GM12865 (cell line): ENCODE measurements around the gene XRCC4.
"Not testable (repeated sequence)": the region's sequence is repeated elsewhere in the genome, so short reads cannot be mapped to it uniquely, and the experiment has no call there.

Source experiments
- DNase-seq: peaks from one replicate; pipeline ENCODE4 v3.0.0; 2010; ENCODE audit warnings: low read depth
- H3K4me3 ChIP-seq: 2 replicates; pipeline ENCODE4 v1.5.1; 2011; ENCODE audit warnings: mild to moderate bottlenecking, low read depth, low read length, control low read depth
- TF ChIP-seq, protein P1 (sequence below): IDR thresholded peaks from 2 replicates; pipeline ENCODE4 v1.5.1; 2011; ENCODE audit warnings: low read length, control low read depth, low read depth, inconsistent platforms; ENCODE audit not compliant: insufficient read depth; ENCODE audit errors: missing control alignments

Gene XRCC4

DNA sequence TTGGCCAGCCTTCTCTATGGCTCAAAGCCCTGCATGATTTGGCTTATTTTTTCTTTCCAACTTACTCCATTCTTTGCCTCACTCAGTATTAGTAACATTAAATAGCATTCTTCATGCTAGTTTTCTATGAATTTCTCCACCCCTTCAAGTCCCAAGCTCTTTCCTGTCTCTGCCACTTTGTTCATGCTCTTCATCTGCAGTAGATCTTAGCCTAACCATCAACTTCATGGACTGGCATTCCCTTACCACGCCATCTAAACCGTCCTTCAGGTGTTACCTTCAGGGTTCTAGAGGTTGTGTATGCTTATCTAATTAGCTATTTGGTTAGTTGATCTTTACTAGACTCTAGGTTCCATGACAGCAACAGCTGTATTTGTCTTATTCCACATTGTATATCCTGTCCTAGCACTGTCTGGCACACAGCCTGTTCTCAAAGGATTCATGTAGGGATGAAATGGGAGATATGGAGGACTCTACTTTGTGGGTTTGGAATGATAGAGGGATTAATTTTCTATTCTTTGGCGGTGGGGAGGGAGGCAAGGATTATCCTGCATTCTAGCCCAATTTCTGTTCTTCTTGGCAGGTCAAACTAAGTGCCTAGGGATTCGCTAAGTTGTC, 26.5 kb upstream of the XRCC4 start:
- TF ChIP-seq, protein P1, sequence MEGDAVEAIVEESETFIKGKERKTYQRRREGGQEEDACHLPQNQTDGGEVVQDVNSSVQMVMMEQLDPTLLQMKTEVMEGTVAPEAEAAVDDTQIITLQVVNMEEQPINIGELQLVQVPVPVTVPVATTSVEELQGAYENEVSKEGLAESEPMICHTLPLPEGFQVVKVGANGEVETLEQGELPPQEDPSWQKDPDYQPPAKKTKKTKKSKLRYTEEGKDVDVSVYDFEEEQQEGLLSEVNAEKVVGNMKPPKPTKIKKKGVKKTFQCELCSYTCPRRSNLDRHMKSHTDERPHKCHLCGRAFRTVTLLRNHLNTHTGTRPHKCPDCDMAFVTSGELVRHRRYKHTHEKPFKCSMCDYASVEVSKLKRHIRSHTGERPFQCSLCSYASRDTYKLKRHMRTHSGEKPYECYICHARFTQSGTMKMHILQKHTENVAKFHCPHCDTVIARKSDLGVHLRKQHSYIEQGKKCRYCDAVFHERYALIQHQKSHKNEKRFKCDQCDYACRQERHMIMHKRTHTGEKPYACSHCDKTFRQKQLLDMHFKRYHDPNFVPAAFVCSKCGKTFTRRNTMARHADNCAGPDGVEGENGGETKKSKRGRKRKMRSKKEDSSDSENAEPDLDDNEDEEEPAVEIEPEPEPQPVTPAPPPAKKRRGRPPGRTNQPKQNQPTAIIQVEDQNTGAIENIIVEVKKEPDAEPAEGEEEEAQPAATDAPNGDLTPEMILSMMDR: no peak
- H3K4me3 ChIP-seq: no peak overlapping the region
- no peak for DNase-seq

DNA sequence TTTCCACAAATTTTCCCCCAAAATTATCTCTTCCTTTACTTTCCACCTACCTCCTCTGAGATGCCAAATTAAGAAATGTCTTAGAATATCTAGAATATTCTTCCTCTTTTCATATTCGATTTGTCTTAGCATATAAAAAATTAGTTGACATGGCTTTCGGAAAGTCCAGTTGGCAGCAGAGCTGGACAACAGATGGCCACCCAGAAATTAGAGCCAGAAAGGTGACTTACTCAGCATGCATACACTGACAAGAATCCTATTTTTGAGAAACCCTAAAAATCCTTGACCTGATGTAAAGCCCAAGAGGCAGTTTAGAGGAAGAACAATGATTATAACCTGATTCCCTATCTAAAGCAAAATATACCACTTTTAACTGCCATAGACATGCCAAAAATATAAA, 22.2 kb upstream of the XRCC4 start:
- TF ChIP-seq, protein P1: no peak
- no peak for DNase-seq
- H3K4me3 ChIP-seq: no peak overlapping the region

DNA sequence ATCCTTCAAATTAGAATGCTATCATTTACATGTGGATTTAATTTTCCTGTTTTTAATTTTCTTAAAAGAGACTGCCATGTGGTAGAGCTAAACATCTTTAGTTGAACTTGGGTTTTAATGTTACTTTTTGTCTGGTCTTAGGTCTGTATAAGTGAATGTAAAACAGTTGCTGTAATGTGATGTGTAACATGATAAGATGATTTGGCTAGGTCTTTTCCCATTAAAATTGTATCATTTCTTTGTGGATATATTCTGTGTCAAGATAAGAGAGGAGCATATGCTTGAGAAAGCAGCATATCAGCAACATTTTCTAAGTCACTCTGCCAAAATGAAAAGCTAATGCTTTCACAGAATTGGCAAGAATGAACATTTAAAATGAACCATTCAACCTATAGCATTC, 18.6 kb upstream of the XRCC4 start:
- no peak for DNase-seq
- no peak overlapping the region for H3K4me3 ChIP-seq
- TF ChIP-seq, protein P1: no peak

DNA sequence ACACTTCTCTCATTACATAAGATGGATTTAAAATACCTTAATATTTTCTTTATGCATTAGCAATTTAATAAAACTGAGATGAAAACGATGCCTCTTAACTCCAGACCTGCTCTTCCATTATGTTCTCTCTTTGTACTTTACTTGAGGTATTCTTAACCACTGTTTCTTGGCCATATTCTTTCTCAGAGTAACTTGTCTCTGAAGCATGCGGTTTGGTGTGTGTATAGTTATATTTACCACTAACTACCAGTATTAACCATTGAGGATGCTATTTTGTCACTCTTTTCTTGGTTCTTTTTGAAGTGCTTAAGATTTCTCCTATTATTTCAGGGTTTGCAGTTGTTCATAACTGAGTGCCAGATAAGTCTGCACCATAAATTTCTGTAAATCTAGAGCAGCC, 18.0 kb upstream of the XRCC4 start:
- TF ChIP-seq, protein P1: no peak
- peak; percentile 18 for DNase-seq
- no peak overlapping the region for H3K4me3 ChIP-seq

DNA sequence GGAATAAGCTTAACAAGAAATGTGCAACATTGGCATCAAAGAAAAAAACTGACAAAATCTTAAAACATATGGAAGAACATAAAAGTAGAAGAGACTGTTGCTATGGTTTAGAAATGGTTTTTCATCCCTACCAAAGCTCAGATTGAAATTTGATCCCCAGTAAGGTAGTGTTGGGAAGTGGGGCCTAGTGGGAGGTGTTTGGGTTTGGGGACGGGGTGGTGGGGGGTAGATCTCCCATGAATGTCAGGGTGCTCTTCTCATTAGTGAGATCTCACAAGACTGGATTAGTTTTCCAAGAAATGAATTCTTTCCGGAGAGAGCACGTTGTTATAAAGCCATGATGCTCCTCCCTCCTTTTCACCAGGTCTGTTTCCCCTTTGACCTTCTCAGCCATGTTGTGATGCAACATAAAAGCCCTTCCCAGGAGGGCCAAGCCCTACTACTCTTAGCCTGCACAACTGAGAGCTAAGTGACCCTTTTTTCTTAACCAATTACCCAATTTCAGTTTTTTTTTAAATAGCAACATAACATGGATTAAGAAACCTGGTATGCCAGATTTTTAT, 10.7 kb upstream of the XRCC4 start:
- TF ChIP-seq, protein P1: no peak
- no peak for DNase-seq
- H3K4me3 ChIP-seq: no peak overlapping the region

DNA sequence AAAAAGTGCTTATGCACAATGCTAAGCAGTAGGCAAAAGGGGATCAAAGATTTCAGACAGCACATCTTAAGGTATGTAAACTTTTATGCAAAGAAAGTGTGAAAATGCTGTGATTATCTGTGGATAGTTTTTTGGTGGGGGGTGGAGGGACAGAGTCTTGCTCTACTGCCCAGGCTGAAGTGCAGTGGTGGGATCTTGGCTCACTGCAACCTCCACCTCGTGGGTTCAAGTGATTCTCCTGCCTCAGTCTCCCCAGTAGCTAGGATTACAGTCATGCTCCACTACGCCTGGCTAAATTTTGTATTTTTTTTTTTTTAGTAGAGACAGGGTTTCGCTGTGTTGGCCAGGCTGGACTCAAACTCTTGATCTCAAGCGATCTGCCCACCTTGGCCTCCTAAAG, 10.0 kb upstream of the XRCC4 start:
- not testable (repeated sequence) for DNase-seq

DNA sequence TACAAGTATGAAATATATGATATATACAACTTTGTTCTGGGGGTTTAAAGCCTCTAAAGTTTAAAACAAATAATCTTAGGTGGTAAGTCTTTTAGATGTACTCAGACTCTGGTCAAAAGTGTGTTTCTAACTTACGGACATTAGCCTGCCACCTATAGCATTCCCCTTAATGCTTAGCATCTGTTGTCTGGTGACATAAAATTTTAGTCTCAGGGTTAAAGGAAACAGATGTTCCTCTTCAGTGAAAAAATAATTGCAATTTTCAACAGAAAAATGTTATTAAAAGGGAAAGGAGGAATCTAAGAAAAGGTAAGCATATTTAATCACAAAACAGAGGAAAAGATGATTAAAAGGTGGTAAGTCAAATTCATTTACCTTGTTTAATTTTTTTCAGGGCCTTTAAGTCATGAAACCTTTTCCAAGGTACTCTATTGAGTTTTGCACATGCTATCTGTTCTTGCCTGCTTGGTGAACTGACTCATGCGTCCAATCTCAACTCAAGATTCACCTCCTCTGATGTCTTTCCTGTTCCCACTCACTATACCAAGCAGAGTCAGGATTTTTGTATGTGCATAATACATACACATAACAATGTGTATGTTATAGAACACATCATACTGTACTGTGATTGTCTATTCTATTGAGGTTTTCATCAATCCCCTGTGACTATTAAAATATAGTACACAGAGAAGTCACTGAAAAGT, 8.1 kb upstream of the XRCC4 start:
- no peak for DNase-seq
- TF ChIP-seq, protein P1: no peak
- H3K4me3 ChIP-seq: no peak overlapping the region

More for the DNA sequence above, 10.0 kb upstream of the XRCC4 start:
- H3K4me3 ChIP-seq: not testable (repeated sequence)
